Measurements from ENCODE around the gene NTNG1. TPM values are rescaled to one million over a fixed set of nuclear protein-coding genes. Genes with fewer than 3 reads are reported as not detected.

NTNG1 gene
- total and polyA plus RNA-seq, 2 of the 13 experiments (the other 11 are each of a cell fraction or from before 2014, with no cell fraction given): not detected

- TF ChIP-seq PRDM10 (CRISPR knock-in tag; IDR thresholded peaks at IDR 0.05; ENCODE audit: low read depth) (no peak), ZSCAN9 (CRISPR knock-in tag; IDR thresholded peaks at IDR 0.05; ENCODE audit: borderline replicate concordance) (no peak), CENPT (CRISPR knock-in tag; IDR thresholded peaks at IDR 0.05; ENCODE audit: low read depth) (no peak), ZNF839 (CRISPR knock-in tag; IDR thresholded peaks at IDR 0.05; ENCODE audit: borderline replicate concordance) (no peak), PRDM15 (CRISPR knock-in tag; IDR thresholded peaks at IDR 0.05) (no peak), EZH2 (conservative IDR thresholded peaks at IDR 0.05; ENCODE audit: low read depth, low read length) (no peak)
Observed at GRCh38 chr1:107479865-107480350, 339.1 kb downstream of the NTNG1 start (continued).
